Adipocyte (in vitro differentiated cells): ENCODE measurements around the gene DNAJB7.
"Not testable (repeated sequence)": the region's sequence is repeated elsewhere in the genome, so short reads cannot be mapped to it uniquely, and the experiment has no call there.

Experiments
- DNase-seq: peaks from one replicate; pipeline ENCODE4 v3.0.0-alpha.2; 2015; ENCODE audit warnings: low read depth
- H3K27me3 ChIP-seq: replicated peaks from 2 replicates; pipeline ENCODE4 v1.7.0; 2013; ENCODE audit warnings: mild to moderate bottlenecking, low read length, moderate library complexity; ENCODE audit not compliant: control insufficient read depth, insufficient read depth
- H3K36me3 ChIP-seq: 2 replicates; pipeline ENCODE4 v1.7.0; 2013; ENCODE audit warnings: low read length, mild to moderate bottlenecking, moderate library complexity; ENCODE audit not compliant: control insufficient read depth, insufficient read depth, severe bottlenecking
- H3K4me1 ChIP-seq: 2 replicates; pipeline ENCODE4 v1.7.0; 2013; ENCODE audit warnings: mild to moderate bottlenecking, low read length, moderate library complexity; ENCODE audit not compliant: control insufficient read depth, insufficient read depth
- H3K4me3 ChIP-seq: 2 replicates; pipeline ENCODE4 v1.7.0; 2013; ENCODE audit warnings: mild to moderate bottlenecking, low read length, moderate library complexity
- H3K9ac ChIP-seq: 2 replicates; pipeline ENCODE4 v1.7.0; 2013; ENCODE audit warnings: mild to moderate bottlenecking, low read length, moderate library complexity
- H3K9me3 ChIP-seq: 2 replicates; pipeline ENCODE4 v1.7.0; 2013; ENCODE audit warnings: mild to moderate bottlenecking, low read length, moderate library complexity; ENCODE audit not compliant: control insufficient read depth

The DNAJB7 gene

GRCh38 chr22:40868379-40868778 lies 6.5 kb upstream of the DNAJB7 start:
- not testable (repeated sequence) for H3K9me3 ChIP-seq, H3K27me3 ChIP-seq, H3K4me3 ChIP-seq, DNase-seq, H3K4me1 ChIP-seq, H3K9ac ChIP-seq
- peaks cover 24% of the 10 kb centered on the region for H3K36me3 ChIP-seq

- no peak for DNase-seq
- Histone ChIP-seq H3K4me3 (no peak overlapping the region), H3K27me3 (no peaks in the 10 kb centered on the region), H3K36me3 (peaks cover 21% of the 10 kb centered on the region), H3K4me1 (no peaks in the 10 kb centered on the region), H3K9me3 (no peaks in the 10 kb centered on the region), H3K9ac (no peak overlapping the region)
Measured at GRCh38 chr22:40867109-40867508, 5.2 kb upstream of the DNAJB7 start.

GRCh38 chr22:40862537-40862936 lies 624 bp upstream of the DNAJB7 start:
- no peak overlapping the region for H3K4me3 ChIP-seq

GRCh38 chr22:40857309-40857855 lies 4.5 kb downstream of the DNAJB7 start:
- peak overlapping the region; percentile 99 for H3K4me3 ChIP-seq
- H3K36me3 ChIP-seq = peaks cover 4% of the 10 kb centered on the region
- no peaks in the 10 kb centered on the region for H3K27me3 ChIP-seq
- peak overlapping the region; percentile 100 for H3K9ac ChIP-seq
- peaks cover 60% of the 10 kb centered on the region for H3K4me1 ChIP-seq
- no peaks in the 10 kb centered on the region for H3K9me3 ChIP-seq
- peak; percentile 67 for DNase-seq

More at GRCh38 chr22:40862537-40862936, 624 bp upstream of the DNAJB7 start:
- peaks cover 4% of the 10 kb centered on the region for H3K36me3 ChIP-seq
- H3K4me1 ChIP-seq = peaks cover 29% of the 10 kb centered on the region
- no peak overlapping the region for H3K9ac ChIP-seq
- no peaks in the 10 kb centered on the region for H3K27me3 ChIP-seq
- H3K9me3 ChIP-seq = no peaks in the 10 kb centered on the region
- DNase-seq = no peak

- H3K27me3 ChIP-seq = no peaks in the 10 kb centered on the region
- peak; percentile 97 for DNase-seq
- peaks cover 4% of the 10 kb centered on the region for H3K36me3 ChIP-seq
- peaks cover 62% of the 10 kb centered on the region for H3K4me1 ChIP-seq
- H3K9me3 ChIP-seq = no peaks in the 10 kb centered on the region
- peak within 1 kb of the TSS; percentile 100 for H3K9ac ChIP-seq
- peak within 1 kb of the TSS; percentile 99 for H3K4me3 ChIP-seq
Measured at GRCh38 chr22:40856513-40857308, 5.2 kb downstream of the DNAJB7 start, which contains the start of the genes ST13 and XPNPEP3. TSS of gene ST13 (minus strand) at chr22:40856639. CDS start at chr22:40856540, 99 bp downstream. TSS of gene XPNPEP3 (plus strand) at chr22:40857148. CDS start at chr22:40857182, 34 bp downstream.

GRCh38 chr22:40855979-40856512 lies 5.9 kb downstream of the DNAJB7 start:
- Histone ChIP-seq H3K27me3 (no peaks in the 10 kb centered on the region), H3K9ac (peak overlapping the region; percentile 100), H3K4me3 (peak overlapping the region; percentile 99), H3K4me1 (peaks cover 57% of the 10 kb centered on the region), H3K36me3 (peaks cover 4% of the 10 kb centered on the region), H3K9me3 (no peaks in the 10 kb centered on the region)
- peak; percentile 68 for DNase-seq

GRCh38 chr22:40855071-40855978 lies 6.6 kb downstream of the DNAJB7 start:
- H3K36me3 ChIP-seq = peaks cover 7% of the 10 kb centered on the region
- peak; percentile 56 for DNase-seq
- H3K4me3 ChIP-seq = peak overlapping the region; percentile 99
- H3K27me3 ChIP-seq = no peaks in the 10 kb centered on the region
- H3K9me3 ChIP-seq = no peaks in the 10 kb centered on the region
- peaks cover 54% of the 10 kb centered on the region for H3K4me1 ChIP-seq
- peak overlapping the region; percentile 100 for H3K9ac ChIP-seq

- Histone ChIP-seq H3K36me3 (peaks cover 21% of the 10 kb centered on the region), H3K4me3 (peak overlapping the region; percentile 99), H3K9ac (peak overlapping the region; percentile 100), H3K27me3 (no peaks in the 10 kb centered on the region), H3K4me1 (peaks cover 49% of the 10 kb centered on the region), H3K9me3 (no peaks in the 10 kb centered on the region)
- DNase-seq = peak; percentile 40
Measured at GRCh38 chr22:40853961-40854360, 8.0 kb downstream of the DNAJB7 start.

GRCh38 chr22:40853333-40853732 lies 8.6 kb downstream of the DNAJB7 start:
- Histone ChIP-seq H3K4me3 (peak overlapping the region; percentile 99), H3K27me3 (no peaks in the 10 kb centered on the region), H3K9ac (peak overlapping the region; percentile 100), H3K4me1 (peaks cover 45% of the 10 kb centered on the region), H3K36me3 (peaks cover 27% of the 10 kb centered on the region), H3K9me3 (no peaks in the 10 kb centered on the region)
- peak; percentile 15 for DNase-seq

- H3K4me1 ChIP-seq, H3K9ac ChIP-seq, H3K4me3 ChIP-seq, H3K9me3 ChIP-seq, H3K27me3 ChIP-seq, DNase-seq: not testable (repeated sequence)
- H3K36me3 ChIP-seq = peaks cover 100% of the 10 kb centered on the region
Measured at GRCh38 chr22:40845816-40846215, 16.1 kb downstream of the DNAJB7 start.
